OCI-LY3 (cell line): ENCODE data around the gene UPK3B.
"Not testable (repeated sequence)": the region's sequence is repeated elsewhere in the genome, so short reads cannot be mapped to it uniquely, and the experiment has no call there.

Experiments
- EZH2phosphoT487 ChIP-seq: fragments of 200-600 bp; shearing (Covaris generic); IDR thresholded peaks from 2 replicates; pipeline ENCODE4 v1.6.1; 2018; ENCODE audit warnings: antibody characterized with exemption, mixed run types, low read depth
- TF ChIP-seq, protein P1 (sequence below): fragments of 200-600, 300-600 bp; sonication (generic); IDR thresholded peaks from 2 replicates; pipeline ENCODE4 v1.5.1; 2014; ENCODE audit warnings: antibody characterized with exemption, low read length, low read depth

DNA sequence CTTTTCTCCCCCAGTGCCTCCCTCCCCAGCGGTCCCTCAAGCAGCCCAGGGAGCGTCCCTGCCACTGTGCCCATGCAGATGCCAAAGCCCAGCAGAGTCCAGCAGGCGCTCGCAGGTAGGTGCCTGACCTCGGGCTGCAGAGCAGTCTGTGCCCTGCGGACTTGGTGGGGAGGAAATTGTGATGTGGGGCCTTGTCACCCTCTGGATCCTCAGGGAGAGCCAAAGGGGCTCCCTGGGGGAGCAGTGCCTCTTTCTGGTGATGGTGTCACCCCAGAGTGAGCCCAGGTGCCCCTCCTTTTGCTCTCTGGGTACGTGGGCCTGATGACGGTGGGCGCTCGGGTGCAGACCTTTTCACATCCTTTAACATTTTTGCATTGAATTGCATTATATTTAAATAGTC lies 18.2 kb upstream of the UPK3B start:
- TF ChIP-seq, protein P1, sequence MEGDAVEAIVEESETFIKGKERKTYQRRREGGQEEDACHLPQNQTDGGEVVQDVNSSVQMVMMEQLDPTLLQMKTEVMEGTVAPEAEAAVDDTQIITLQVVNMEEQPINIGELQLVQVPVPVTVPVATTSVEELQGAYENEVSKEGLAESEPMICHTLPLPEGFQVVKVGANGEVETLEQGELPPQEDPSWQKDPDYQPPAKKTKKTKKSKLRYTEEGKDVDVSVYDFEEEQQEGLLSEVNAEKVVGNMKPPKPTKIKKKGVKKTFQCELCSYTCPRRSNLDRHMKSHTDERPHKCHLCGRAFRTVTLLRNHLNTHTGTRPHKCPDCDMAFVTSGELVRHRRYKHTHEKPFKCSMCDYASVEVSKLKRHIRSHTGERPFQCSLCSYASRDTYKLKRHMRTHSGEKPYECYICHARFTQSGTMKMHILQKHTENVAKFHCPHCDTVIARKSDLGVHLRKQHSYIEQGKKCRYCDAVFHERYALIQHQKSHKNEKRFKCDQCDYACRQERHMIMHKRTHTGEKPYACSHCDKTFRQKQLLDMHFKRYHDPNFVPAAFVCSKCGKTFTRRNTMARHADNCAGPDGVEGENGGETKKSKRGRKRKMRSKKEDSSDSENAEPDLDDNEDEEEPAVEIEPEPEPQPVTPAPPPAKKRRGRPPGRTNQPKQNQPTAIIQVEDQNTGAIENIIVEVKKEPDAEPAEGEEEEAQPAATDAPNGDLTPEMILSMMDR = not testable (repeated sequence)
- TF ChIP-seq EZH2phosphoT487 = not testable (repeated sequence)
